ENCODE results near the gene HYKK. TPM values are rescaled to one million over a fixed set of nuclear protein-coding genes. Genes with fewer than 3 reads are reported as not detected.

The HYKK gene
- total and polyA plus RNA-seq, 9 of the 15 experiments (the other 6 are each of a cell fraction or from before 2014, with no cell fraction given) = 1.9 to 6.1 (median 4.3) TPM

DNA sequence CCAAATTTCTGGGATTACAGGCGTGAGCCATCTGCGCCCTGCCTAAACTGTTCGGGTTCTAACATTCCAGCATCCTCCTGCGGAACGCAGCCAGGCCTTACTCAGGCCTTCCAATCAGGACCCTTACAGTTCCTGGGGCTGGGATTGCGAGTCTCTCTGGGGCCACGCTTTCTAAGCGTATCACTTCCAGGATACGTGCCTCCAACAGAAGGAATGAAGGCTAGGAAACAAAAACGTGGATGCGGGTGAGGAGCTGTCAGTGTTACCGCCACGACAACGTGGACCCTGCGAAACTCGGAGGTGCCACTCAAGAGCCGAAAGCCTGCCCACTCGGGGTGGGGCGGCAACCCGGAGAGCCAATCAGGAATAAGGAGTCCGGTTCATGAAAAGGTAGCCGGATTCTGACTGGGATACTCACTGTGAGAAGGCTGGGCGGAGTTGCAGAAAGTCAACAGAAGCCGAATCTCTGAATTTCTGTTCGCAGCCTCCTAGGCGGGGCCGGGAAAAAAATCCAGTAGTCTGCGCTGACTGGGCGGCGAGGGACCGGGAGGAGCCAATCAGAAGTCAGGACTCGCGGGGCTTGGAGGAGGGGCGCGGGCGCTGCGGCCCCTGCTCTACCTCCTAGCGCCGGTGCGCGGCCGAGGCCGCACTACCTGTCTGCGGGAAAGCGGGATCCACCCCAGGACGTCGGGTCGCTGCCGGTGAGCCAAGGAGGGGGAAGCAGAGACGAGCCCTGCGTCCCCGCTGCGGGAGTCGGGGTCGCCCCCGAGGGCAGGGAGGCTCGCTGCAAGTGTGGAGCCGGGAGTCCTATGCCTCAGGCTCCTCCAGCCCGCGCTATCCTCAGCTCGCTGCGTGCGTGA is at the start of gene HYKK (continued):
- TF ChIP-seq PBX2 (CRISPR knock-in tag; IDR thresholded peaks at IDR 0.05; ENCODE audit: low read depth) (peak; percentile 79), PBX2 (tag; conservative IDR thresholded peaks at IDR 0.05; ENCODE audit: low read depth) (peak; percentile 93), MXI1 (IDR thresholded peaks at IDR 0.05; ENCODE audit: low read depth, low read length) (peak; percentile 84), NRF1 (conservative IDR thresholded peaks at IDR 0.05 in 1 of 2, IDR thresholded peaks at IDR 0.05 in 1 of 2) (peak; percentile 81 to 83), PRDM10 (IDR thresholded peaks at IDR 0.05; ENCODE audit: partially characterized antibody) (peak; percentile 60), SRSF9 (IDR thresholded peaks at IDR 0.05; ENCODE audit: borderline replicate concordance, low read depth, low read length) (no peak), ZNF224 (CRISPR knock-in tag; IDR thresholded peaks at IDR 0.05) (no peak), ATF7 (IDR thresholded peaks at IDR 0.05) (0 out of 2 replicates have a peak, but pooled peaks have one; percentile 20), TEAD1 (CRISPR knock-in tag; IDR thresholded peaks at IDR 0.05) (0 out of 4 replicates have a peak, but pooled peaks of 1 of the 2 experiments have one; percentile 54)
- TF ChIP-seq, protein P1, sequence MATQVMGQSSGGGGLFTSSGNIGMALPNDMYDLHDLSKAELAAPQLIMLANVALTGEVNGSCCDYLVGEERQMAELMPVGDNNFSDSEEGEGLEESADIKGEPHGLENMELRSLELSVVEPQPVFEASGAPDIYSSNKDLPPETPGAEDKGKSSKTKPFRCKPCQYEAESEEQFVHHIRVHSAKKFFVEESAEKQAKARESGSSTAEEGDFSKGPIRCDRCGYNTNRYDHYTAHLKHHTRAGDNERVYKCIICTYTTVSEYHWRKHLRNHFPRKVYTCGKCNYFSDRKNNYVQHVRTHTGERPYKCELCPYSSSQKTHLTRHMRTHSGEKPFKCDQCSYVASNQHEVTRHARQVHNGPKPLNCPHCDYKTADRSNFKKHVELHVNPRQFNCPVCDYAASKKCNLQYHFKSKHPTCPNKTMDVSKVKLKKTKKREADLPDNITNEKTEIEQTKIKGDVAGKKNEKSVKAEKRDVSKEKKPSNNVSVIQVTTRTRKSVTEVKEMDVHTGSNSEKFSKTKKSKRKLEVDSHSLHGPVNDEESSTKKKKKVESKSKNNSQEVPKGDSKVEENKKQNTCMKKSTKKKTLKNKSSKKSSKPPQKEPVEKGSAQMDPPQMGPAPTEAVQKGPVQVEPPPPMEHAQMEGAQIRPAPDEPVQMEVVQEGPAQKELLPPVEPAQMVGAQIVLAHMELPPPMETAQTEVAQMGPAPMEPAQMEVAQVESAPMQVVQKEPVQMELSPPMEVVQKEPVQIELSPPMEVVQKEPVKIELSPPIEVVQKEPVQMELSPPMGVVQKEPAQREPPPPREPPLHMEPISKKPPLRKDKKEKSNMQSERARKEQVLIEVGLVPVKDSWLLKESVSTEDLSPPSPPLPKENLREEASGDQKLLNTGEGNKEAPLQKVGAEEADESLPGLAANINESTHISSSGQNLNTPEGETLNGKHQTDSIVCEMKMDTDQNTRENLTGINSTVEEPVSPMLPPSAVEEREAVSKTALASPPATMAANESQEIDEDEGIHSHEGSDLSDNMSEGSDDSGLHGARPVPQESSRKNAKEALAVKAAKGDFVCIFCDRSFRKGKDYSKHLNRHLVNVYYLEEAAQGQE (IDR thresholded peaks at IDR 0.05; ENCODE audit: borderline replicate concordance) = no peak
- TF ChIP-seq, protein P1 (CRISPR knock-in tag; IDR thresholded peaks at IDR 0.05; ENCODE audit: low read depth) = 0 out of 2 replicates have a peak, but pooled peaks have one; percentile 38
